K562 (cell line): ENCODE measurements around the gene FHIT.

Source experiments
- ARNT ChIP-seq, 2 experiments: fragments of 450-650 bp; IDR thresholded peaks; 2 replicates each; pipeline ENCODE4 v1.6.1; 2016; ENCODE audit warnings: mild to moderate bottlenecking in 1 of 2
- CREB3 ChIP-seq: fragments of 450-650 bp; conservative IDR thresholded peaks from 2 replicates; pipeline ENCODE4 v1.6.1; 2016; ENCODE audit warnings: missing genetic modification characterization, low read depth, mild to moderate bottlenecking, missing compliant biosample characterization, moderate library complexity
- POLR2AphosphoS5 ChIP-seq: IDR thresholded peaks from 2 replicates; pipeline ENCODE4 v1.6.1; 2011; ENCODE audit warnings: mild to moderate bottlenecking, low read depth, low read length, moderate library complexity; ENCODE audit not compliant: control insufficient read depth, insufficient read depth
- POU5F1 ChIP-seq: fragments of 150-350 bp; IDR thresholded peaks from 2 replicates; pipeline ENCODE4 v1.6.1; 2014; ENCODE audit warnings: borderline replicate concordance, low read length, low read depth, mild to moderate bottlenecking; ENCODE audit not compliant: partially characterized antibody
- RNF2 ChIP-seq: sonication (generic); IDR thresholded peaks from 2 replicates; pipeline ENCODE4 v1.6.1; 2016
- ZEB2 ChIP-seq: fragments of 450-650 bp; IDR thresholded peaks from 2 replicates; pipeline ENCODE4 v1.6.1; 2016
- ZFP36 ChIP-seq: fragments of 150-350 bp; IDR thresholded peaks from 2 replicates; pipeline ENCODE4 v1.6.1; 2018; ENCODE audit warnings: low read length, low read depth; ENCODE audit not compliant: partially characterized antibody
- TF ChIP-seq, protein P1 (sequence below): fragments of 150-350 bp; conservative IDR thresholded peaks from 2 replicates; pipeline ENCODE4 v1.6.1; 2014; ENCODE audit warnings: low read length
- TF ChIP-seq, protein P2 (sequence below): fragments of 450-650 bp; formaldehyde crosslinking; conservative IDR thresholded peaks from 2 replicates; pipeline ENCODE4 v1.4.0; 2022; ENCODE audit warnings: mild to moderate bottlenecking, missing genetic modification characterization
- TF ChIP-seq, protein P3 (sequence below): fragments of 250-450 bp; sonication (Bioruptor Pico); IDR thresholded peaks from 2 replicates; pipeline ENCODE4 v1.4.0; 2020; ENCODE audit warnings: mild to moderate bottlenecking
- TF ChIP-seq, protein P4 (sequence below), 3 experiments: IDR thresholded peaks in 2 of 3; conservative IDR thresholded peaks in 1 of 3; 2 replicates each; pipeline ENCODE4 v1.5.1; 2011 to 2012; ENCODE audit warnings: low read length in 3 of 3, mild to moderate bottlenecking in 3 of 3, control low read depth in 2 of 3, improper control_type of control experiment in 1 of 3, inconsistent platforms in 1 of 3, low read depth in 1 of 3, mixed read lengths in 1 of 3, moderate library complexity in 1 of 3; ENCODE audit not compliant: insufficient read depth in 2 of 3

GRCh38 chr3:60746695-60747416, 504.4 kb downstream of the FHIT start:
- TF ChIP-seq CREB3 (tag), result no peak
- TF ChIP-seq, protein P1, sequence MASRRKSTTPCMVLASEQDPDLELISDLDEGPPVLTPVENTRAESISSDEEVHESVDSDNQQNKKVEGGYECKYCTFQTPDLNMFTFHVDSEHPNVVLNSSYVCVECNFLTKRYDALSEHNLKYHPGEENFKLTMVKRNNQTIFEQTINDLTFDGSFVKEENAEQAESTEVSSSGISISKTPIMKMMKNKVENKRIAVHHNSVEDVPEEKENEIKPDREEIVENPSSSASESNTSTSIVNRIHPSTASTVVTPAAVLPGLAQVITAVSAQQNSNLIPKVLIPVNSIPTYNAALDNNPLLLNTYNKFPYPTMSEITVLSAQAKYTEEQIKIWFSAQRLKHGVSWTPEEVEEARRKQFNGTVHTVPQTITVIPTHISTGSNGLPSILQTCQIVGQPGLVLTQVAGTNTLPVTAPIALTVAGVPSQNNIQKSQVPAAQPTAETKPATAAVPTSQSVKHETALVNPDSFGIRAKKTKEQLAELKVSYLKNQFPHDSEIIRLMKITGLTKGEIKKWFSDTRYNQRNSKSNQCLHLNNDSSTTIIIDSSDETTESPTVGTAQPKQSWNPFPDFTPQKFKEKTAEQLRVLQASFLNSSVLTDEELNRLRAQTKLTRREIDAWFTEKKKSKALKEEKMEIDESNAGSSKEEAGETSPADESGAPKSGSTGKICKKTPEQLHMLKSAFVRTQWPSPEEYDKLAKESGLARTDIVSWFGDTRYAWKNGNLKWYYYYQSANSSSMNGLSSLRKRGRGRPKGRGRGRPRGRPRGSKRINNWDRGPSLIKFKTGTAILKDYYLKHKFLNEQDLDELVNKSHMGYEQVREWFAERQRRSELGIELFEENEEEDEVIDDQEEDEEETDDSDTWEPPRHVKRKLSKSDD, result no peak
- no peak for TF ChIP-seq ZFP36
- TF ChIP-seq, protein P2, sequence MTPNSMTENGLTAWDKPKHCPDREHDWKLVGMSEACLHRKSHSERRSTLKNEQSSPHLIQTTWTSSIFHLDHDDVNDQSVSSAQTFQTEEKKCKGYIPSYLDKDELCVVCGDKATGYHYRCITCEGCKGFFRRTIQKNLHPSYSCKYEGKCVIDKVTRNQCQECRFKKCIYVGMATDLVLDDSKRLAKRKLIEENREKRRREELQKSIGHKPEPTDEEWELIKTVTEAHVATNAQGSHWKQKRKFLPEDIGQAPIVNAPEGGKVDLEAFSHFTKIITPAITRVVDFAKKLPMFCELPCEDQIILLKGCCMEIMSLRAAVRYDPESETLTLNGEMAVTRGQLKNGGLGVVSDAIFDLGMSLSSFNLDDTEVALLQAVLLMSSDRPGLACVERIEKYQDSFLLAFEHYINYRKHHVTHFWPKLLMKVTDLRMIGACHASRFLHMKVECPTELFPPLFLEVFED (CRISPR knock-in tag), result no peak
- TF ChIP-seq ZEB2, result no peak
- TF ChIP-seq ARNT (IDR thresholded peaks at IDR 0.05), result no peak
- TF ChIP-seq, protein P3, sequence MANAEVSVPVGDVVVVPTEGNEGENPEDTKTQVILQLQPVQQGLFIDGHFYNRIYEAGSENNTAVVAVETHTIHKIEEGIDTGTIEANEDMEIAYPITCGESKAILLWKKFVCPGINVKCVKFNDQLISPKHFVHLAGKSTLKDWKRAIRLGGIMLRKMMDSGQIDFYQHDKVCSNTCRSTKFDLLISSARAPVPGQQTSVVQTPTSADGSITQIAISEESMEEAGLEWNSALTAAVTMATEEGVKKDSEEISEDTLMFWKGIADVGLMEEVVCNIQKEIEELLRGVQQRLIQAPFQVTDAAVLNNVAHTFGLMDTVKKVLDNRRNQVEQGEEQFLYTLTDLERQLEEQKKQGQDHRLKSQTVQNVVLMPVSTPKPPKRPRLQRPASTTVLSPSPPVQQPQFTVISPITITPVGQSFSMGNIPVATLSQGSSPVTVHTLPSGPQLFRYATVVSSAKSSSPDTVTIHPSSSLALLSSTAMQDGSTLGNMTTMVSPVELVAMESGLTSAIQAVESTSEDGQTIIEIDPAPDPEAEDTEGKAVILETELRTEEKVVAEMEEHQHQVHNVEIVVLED (CRISPR knock-in tag), result no peak
- TF ChIP-seq, protein P4, sequence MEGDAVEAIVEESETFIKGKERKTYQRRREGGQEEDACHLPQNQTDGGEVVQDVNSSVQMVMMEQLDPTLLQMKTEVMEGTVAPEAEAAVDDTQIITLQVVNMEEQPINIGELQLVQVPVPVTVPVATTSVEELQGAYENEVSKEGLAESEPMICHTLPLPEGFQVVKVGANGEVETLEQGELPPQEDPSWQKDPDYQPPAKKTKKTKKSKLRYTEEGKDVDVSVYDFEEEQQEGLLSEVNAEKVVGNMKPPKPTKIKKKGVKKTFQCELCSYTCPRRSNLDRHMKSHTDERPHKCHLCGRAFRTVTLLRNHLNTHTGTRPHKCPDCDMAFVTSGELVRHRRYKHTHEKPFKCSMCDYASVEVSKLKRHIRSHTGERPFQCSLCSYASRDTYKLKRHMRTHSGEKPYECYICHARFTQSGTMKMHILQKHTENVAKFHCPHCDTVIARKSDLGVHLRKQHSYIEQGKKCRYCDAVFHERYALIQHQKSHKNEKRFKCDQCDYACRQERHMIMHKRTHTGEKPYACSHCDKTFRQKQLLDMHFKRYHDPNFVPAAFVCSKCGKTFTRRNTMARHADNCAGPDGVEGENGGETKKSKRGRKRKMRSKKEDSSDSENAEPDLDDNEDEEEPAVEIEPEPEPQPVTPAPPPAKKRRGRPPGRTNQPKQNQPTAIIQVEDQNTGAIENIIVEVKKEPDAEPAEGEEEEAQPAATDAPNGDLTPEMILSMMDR (IDR thresholded peaks at IDR 0.05 in 2 of 3, conservative IDR thresholded peaks at IDR 0.05 in 1 of 3; ENCODE audit: insufficient read depth in 2 of 3, low read depth in 1 of 3, low read length in 3 of 3), result no peak
- no peak for TF ChIP-seq POLR2AphosphoS5
- no peak for TF ChIP-seq POU5F1
- TF ChIP-seq RNF2, result no peak
